ENCODE data around the gene MTMR1.

Gene MTMR1

DNA sequence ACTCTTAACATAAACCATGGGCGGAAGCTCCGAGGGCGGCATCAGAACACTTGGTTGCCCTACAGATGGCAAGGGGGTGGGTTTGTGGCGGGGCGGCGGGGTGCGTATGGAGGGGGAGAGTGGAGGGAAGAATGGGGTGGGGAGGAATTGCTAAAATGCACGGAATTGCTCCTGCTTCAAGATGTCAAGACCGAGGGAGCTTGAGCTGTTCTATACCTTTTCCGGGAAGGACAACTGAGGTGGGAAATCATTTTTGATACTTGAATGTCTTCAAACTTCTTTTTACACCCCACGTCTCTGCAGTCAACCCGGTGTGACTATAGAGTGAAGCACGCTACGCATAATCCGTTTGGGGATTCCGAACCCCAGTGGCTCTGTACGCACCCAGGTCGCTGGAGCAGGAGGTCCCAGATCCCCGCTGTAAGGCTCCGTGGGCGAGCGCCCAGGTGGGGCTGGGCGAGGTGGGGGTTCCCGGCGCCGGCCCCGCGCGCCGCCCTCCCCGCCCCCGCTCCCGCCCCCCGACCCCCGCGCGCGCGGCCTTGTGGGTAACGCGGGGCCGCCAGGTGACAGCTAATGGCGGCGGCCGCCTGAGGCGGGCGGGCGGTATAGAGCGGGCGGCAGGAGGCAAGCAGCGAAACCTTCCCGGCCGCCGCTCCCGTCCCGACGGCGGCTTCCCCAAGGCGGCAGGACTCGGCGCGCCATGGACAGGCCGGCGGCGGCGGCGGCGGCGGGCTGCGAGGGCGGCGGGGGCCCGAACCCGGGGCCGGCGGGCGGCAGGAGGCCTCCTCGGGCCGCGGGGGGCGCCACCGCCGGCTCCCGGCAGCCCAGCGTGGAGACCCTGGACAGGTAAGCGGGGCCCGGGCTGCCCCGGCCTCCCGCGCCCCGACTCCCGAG, at the start of gene MTMR1:
Gene MTMR1 (plus strand): TSS at position 566 of the 894 bp plus-strand sequence. CDS start 135 bp downstream, at position 701.
- peak in 1 of 2 experiments; percentile 53 for DNase-seq

DNA sequence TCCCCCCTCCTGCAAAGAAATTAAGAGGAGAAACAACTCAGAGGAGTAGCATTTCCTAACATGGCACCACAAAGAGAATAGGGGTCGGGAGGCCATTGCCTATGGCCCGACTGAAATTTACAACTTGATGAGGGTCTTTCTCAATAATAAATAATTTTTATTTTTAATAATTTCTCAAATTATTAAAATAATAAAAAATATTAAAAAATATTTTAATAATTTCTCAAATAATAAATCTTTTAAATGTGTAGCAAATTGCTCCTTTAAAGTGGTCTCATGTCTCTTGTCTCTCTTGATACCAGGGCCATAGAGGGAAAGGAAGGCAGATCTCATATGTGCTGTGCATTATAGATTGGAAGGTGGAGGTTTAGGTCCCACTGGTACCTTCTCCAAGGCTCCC, 49.2 kb upstream of the MTMR1 start:
- no peak for DNase-seq

DNA sequence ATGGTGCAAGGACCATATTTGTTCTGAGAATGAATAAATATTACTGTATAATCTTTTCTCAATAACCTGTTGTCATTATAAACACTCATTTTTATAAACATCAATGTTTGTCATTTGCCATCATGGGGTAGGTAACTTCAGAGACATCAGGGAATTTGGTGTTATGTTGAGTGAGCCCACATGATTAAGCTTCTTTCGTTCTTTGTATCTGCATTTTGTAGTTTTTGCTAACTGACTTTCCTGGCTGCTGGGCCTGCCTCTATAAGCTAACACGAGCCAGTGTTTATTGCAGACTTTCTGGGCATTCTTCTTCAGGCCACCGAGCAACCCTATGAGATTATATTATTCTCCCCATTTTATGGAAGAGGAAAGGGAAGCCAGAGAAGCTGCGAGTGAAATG, 48.8 kb upstream of the MTMR1 start:
- no peak for DNase-seq

DNA sequence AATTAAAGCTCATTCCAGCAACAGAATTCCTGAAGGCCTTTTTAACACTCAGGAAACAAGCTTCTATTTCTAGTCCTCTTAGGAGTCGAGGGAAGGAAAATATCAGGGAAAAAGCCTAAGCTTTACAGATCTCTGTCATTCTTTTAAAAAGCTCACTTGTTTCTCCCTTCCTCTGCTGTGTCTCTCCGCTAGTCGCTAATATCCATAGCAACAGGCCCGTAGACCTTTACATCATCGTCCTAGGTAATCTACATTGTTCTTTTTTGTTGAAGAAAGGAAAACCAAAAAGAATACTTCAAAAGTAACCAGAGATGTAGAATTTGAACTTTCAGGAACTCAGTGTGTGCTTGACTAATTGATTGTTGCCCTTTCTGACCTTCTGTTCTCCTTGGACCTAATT, 45.9 kb upstream of the MTMR1 start:
- DNase-seq: no peak

GRCh38 chrX:150648296-150648940, 44.8 kb upstream of the MTMR1 start:
- DNase-seq: no peak

GRCh38 chrX:150649096-150649870, 43.9 kb upstream of the MTMR1 start:
- DNase-seq: no peak

GRCh38 chrX:150651906-150652305, 41.3 kb upstream of the MTMR1 start:
- no peak for DNase-seq

- no peak for DNase-seq
Observed at GRCh38 chrX:150655788-150656187, 37.4 kb upstream of the MTMR1 start.

DNA sequence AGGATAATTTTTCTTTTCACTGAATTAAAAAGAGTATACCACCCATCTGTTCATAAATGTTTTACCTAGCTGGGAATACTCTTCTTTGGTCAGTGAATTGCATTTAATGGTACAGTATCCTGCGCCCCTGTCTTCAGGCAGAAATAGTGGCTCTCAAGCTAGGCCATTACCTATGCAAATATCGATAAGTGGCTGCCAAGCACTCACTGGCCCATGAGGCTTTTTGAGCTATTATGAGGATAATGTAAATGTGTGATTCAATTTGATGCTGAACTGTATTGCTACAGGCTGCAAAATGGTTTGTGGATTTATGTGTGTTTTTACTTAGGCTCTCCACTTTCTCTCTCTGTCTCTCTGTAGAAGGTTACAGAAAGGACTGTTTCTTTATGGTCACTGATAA, 30.1 kb upstream of the MTMR1 start:
- peak; percentile 17 to 55 for DNase-seq

DNA sequence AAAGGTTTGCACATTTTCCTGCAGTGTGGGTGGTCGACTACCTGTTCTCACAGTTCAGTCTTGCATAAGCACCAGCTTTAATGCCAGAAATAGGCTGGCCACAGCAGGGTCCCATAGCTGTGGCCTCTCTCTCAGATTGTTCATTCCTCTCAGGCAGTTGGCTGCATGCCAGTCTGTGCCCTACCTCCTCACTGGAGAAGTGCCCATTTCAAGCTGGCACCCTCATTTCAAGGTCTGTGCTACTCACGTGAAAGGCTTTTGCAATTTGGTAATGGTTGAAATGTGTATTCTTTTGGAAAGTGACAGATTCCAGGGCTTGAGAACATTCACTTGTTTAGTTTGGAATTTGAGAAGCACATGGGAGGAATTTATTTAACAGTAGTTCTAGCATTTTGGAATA, 28.9 kb upstream of the MTMR1 start:
- DNase-seq: no peak

DNA sequence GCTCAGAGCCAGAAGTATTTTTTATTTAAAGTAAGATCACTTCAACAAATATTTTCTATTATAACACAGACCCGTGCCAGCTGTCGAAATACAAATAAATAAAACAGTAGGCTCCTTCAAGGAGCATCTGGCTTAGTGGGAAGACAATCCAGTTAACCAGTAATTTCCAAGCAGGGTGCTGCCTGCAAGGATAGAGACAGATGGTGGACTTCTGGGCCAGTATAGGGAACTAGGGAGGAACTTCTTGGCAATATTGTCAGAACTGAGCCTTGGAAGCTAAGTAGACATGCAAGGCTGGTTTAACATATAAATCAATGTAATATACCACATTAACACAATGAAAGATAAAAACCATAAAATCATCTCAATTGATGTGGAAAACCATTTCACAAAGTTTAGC, 17.0 kb upstream of the MTMR1 start:
- DNase-seq: no peak

DNA sequence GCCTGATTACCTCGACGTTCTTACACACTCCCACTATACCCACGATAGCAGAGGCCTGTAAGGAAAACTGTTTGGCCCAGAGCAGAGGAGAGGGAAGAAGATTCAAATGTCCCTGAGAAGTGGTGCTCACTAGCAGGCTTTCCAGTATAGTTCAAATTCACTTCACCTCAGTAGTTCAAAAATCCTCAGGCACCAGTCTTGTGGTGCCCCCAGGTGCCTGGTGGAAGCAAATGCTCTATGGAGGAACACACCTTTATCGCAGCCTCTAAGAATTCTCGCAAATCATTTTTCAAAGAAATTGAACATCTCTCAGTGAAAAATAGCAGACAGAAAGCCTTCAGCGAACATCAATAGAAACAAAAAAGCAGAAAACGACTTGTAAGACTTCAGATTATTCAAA, 12.2 kb upstream of the MTMR1 start:
- peak; percentile 34 to 59 for DNase-seq

DNA sequence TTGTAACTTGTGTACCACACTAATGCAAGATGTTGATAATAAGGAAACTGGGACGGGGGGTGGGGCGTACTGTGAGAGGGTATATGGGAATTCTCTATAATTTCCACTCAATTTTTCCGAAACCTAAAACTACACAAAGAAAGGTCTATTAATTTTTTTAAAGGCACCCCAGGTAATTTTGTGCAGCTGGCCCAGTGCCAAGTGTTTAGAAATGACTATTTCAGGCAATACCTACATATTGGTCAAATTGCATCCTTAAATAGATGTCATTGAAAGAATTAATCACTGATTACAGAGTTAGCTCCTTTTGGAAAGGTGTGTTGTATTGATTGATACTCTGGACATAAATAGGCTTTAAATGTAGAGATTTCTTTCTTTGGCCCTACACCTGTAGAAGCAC, 10.1 kb upstream of the MTMR1 start:
- DNase-seq: no peak

DNA sequence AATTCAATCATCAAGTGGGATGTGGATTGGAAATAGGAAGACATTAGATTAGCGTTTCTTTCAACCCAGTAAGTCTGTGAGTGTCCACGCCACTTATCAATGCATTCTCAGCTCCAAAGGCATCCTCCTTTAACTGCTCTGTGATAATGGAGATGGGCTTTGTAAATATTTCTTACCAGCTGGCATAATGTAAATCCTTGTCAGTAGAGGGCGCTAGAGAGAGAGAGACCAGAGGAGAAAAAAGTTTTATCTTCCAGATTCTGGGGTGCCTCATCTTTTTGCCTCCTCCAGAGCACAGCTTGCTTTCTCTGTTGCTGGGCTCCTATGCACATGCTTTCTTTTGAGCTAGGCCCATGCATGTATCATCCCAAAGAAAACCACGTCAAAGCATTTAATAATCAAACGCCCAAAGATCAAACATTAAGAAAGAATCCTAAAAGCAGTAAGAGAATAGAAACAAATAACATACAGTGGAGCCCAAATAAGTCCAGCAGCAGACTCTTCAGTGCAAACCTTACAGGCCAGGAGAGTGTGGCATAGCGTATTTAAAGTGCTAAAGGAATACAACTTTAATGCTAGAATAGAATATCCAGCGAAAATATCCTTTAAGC, 9.6 kb upstream of the MTMR1 start:
- peak; percentile 8 to 50 for DNase-seq

GRCh38 chrX:150688911-150689451, 4.2 kb upstream of the MTMR1 start:
- no peak for DNase-seq

DNA sequence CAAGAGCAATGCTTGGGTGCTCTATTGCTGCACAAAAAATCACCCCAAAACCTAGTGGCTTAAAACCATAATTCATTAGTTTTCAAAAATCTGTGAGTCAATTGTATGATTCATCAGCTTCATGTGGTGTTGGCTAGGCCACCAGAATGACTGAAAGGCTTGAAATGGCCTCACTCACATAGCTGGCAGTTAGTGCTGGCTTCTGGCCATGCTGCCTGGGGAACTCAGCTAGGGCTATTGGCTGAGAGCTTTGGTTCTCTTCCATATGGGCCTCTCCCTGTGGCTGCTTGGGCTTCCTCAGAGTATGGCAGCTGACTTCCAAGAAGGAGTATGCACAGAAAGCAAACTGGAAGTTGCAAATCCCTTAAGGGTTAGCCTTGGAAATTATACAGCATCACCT, 3.1 kb upstream of the MTMR1 start:
- DNase-seq: no peak

DNA sequence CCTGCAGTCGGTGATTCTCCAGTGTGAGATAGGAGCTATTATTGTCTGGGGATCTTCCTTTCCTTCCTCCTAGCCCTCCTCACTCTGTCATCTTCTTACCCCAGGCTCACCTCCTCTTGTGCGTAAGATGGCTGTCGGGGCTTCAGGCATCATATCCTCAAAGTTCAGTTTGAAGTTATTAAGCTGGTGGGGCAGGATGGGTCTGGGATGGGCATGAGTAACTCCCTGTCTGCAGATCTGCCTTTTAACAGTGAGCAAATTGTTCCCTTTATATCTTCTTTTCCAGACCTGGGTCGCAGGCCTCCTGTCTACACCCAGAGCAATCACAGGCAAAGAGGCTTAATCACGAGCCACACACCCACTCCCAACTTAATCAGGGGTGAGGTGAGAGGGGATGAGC, 900 bp upstream of the MTMR1 start:
- no peak for DNase-seq

- peak in 1 of 2 experiments; percentile 74 for DNase-seq
Observed at GRCh38 chrX:150693725-150694574, 754 bp downstream of the MTMR1 start.

DNA sequence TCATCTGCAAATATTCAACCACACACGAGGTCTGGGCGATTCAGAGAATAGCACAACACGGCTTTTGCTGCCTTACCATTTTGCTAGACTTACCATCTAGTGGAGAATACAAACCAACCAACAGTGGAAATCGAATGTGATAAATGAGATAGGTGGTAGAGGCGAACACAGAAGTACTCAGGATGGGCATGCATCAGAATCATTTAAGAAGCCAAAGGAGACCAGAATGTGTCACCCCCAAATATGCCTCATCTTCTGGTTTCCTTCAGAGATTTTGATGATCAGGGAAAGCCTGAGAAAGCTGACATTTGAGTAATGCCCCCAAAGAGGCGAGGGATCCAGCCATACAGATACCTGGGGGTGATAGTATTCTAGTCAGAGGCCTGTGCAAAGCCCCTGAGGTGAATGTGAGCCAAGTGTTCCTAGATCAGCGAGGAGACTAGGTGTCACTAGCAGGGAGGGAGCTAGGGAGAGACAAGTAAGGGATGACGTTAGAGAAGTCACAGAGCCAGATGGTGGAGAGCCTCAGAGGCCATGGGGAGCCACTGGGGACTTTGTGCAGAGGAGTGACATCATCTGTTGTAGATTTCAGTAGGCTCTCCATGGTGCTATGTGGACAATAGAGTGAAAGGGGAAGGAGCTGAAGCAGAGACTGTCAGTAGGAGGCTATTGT, 1.7 kb downstream of the MTMR1 start:
- no peak for DNase-seq

DNA sequence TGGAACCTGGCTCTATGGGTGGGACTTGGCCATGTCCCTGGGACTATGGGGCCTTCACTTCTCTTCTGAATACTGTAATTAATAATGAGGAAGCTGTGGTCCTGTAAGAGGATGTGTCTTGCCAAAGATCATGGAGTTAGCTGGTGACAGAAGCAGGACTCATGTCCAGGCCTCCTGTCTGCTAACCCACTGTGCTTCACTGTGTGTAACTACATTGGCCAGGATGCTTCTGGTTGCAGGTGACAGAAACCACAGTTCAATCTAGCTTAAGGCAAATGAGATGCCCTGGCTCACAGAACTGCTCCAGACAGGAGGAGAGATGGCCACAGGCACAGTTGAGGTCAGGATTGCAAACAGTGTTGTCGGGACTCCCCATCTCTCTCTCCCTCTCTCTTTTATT, 3.1 kb downstream of the MTMR1 start:
- no peak for DNase-seq

- DNase-seq: no peak
Observed at GRCh38 chrX:150696866-150697265, 3.7 kb downstream of the MTMR1 start.
